Naive B cell (primary cell): ENCODE results near the gene SPECC1L. TPM values are rescaled to one million over a fixed set of nuclear protein-coding genes. Genes with fewer than 3 reads are reported as not detected.
A peak's percentile ranks its signal among the peaks of the same experiment; 100 is the strongest.

Experiments
- ATAC-seq, 2 donors: fragments of 150-1000 bp; cut with Tn5 transposase; 2 replicates each; pipeline ENCODE4 v1.10.0; 2021; ENCODE audit warnings: low read depth in 2 of 2, mild to moderate bottlenecking in 2 of 2, moderate library complexity in 2 of 2
- DNase-seq: peaks from one replicate; pipeline ENCODE4 v3.0.0; 2022
- H3K27ac Mint-ChIP-seq, 6 donors: one replicate each; pipeline ENCODE4 v1.8.0; 2020 to 2022; ENCODE audit warnings: mild to moderate bottlenecking in 6 of 6, mixed read lengths in 6 of 6, moderate library complexity in 5 of 6, inconsistent platforms in 2 of 6
- H3K27me3 Mint-ChIP-seq, 3 donors: one replicate each; pipeline ENCODE4 v1.8.0; 2021 to 2022; ENCODE audit warnings: mixed read lengths in 3 of 3, mild to moderate bottlenecking in 1 of 3
- H3K36me3 Mint-ChIP-seq, 2 donors: one replicate each; pipeline ENCODE4 v1.8.0; 2020 to 2022; ENCODE audit warnings: mixed read lengths in 2 of 2, inconsistent platforms in 1 of 2, mild to moderate bottlenecking in 1 of 2
- H3K4me1 Mint-ChIP-seq, 3 donors: one replicate each; pipeline ENCODE4 v1.8.0; 2020 to 2022; ENCODE audit warnings: mixed read lengths in 3 of 3, inconsistent platforms in 1 of 3, mild to moderate bottlenecking in 1 of 3, moderate library complexity in 1 of 3
- H3K4me3 Mint-ChIP-seq, 8 donors: one replicate each; pipeline ENCODE4 v1.8.0; 2020 to 2022; ENCODE audit warnings: mild to moderate bottlenecking in 8 of 8, mixed read lengths in 8 of 8, moderate library complexity in 8 of 8, inconsistent platforms in 2 of 8
- H3K9me3 Mint-ChIP-seq, 7 donors: one replicate each; pipeline ENCODE4 v1.8.0; 2020 to 2022; ENCODE audit warnings: mixed read lengths in 7 of 7, mild to moderate bottlenecking in 5 of 7, inconsistent platforms in 2 of 7, moderate library complexity in 1 of 7
- polyA plus RNA-seq, 6 donors: library from polyadenylated mRNA; unstranded; fragments of 300-500 nt; fragmentation: Illumina TruSeq; gene quantifications; one replicate each; pipeline ENCODE4 v1.2.3, GENCODE V29; 2021; ENCODE audit warnings: low read depth in 6 of 6

Gene SPECC1L
- polyA plus RNA-seq, 6 donors from 2014 or later = 1.7 to 29.4 (median 9.7) TPM

DNA sequence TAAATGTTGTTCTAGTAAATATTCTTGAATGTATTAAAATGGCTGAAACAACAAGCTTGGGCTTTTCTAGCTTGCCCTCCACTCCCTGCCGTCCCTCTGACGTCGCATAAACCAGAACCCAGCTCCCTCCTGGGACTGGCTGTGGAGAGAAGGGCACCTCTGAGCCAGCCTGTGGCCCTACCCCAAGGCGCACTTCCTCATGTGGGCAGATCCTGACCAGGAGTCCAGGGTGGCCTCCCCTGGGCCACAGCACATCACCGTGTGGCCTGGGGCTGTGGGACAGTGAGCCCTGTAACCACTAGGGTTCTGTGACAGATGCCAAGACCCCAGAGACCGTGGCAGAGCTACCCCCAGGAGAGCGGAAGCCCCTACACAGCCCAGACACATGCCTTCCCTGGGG lies 146.6 kb downstream of the SPECC1L start:
- Mint-ChIP-seq H3K4me3 (no peak overlapping the region), H3K36me3 (no peaks in the 10 kb centered on the region), H3K9me3 (no peaks in the 10 kb centered on the region), H3K4me1 (peaks cover 4 to 7% (median 7%) of the 10 kb centered on the region in 3 donors), H3K27me3 (peaks cover 0 to under 1% (median 0%) of the 10 kb centered on the region in 3 donors), H3K27ac (peak overlapping the region in 2 of 6 donors; percentile 15 to 65)
- ATAC-seq (no peak), DNase-seq (no peak)

DNA sequence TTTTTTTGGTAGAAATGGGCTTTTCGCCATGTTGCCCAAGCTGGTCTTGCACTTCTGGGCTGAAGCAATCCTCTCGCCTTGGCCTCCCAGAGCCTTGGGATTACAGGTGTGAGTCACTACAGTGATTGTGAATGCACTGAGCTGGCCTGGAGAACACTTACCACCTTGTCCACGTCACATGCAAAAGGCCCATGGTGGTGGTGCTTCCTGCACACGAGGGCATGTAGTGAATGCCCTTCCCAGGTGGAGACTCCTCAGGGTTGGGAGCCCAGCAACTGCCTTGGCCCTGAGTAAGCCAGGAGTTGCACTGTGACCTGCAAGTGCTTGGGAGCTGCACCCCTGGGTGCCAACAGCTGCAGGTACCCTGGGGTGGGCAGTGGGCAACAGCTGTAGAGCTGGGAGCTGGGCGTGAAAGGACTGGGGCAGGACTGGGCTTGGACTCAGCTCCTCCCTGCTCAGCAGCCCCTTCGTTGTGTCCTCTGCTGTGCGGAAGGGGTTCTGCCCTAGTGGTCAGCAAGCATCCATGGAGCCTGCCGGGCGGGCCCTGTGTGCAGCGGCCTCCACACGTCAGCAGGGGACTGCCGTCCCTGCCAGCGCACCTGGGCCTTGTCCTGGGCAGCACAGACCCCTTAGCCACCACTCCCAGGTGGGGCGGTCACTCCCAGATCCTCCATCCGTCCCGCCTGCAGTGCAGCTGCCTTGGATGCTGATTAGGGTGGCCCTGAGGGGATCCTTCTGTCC lies 147.4 kb downstream of the SPECC1L start:
- Mint-ChIP-seq H3K27ac (peak overlapping the region in 1 of 6 donors; percentile 15), H3K4me1 (peaks cover 6 to 12% (median 7%) of the 10 kb centered on the region in 3 donors), H3K9me3 (no peaks in the 10 kb centered on the region), H3K4me3 (no peak overlapping the region), H3K36me3 (no peaks in the 10 kb centered on the region), H3K27me3 (peaks cover 0 to 4% (median 0%) of the 10 kb centered on the region in 3 donors)
- DNase-seq (no peak), ATAC-seq (no peak)

DNA sequence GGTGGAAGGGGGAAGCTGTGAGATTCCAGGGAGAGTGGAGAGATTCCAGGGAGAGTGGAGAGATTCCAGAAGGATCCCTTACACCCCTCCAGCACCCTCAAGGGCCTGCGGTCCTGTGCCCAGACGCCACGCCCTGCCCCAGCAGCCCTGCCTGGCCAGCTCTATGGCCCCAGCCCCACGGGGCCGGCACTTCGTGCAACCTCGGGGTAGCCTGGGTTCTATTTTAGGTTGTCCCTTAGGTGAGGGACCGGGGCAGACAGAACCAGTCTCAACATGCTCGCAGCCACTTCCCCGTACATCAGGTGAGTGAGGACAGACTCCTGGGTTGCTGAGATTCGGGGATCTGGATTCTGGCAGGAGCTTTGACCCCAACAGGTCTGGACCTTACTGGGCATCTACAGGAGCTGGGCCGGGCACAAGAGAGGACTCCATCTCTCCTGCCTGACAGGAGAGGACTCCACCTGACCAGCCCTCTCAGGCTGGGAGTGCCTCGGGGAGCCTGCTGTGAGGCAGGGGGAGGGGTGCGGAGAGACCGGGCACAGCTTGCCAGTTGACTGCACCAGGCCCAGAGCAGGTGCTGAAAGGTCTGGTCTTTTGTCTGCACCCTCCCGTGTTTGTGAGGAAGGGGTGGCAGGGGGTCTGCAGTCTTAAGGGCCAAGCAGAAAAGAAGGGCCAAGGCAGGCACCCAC lies 148.3 kb downstream of the SPECC1L start:
- Mint-ChIP-seq H3K4me3 (no peak overlapping the region), H3K27me3 (peaks cover 0 to 4% (median 0%) of the 10 kb centered on the region in 3 donors), H3K27ac (peak overlapping the region in 1 of 6 donors; percentile 87), H3K9me3 (no peaks in the 10 kb centered on the region), H3K36me3 (no peaks in the 10 kb centered on the region), H3K4me1 (peaks cover 6 to 12% (median 7%) of the 10 kb centered on the region in 3 donors)
- DNase-seq (no peak), ATAC-seq (no peak)

DNA sequence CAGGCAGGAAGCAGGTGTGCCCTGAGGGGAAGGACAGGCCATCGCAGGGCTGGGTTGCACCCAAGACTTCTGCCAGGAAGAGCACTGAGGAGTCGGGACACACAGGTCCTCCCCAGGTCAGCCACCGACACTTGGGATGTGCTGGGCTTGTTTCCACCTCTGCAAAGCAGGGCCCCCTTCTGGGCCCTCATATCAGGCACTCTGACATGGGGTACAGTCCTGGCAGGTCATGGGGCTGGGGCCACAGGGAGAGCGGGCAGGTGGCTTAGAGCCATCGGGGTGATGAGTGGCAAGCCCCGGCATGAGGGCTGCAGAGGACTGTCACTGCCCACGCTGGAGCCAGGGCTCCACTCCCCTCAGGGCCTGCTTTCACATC lies 148.8 kb downstream of the SPECC1L start:
- peaks cover 0 to 4% (median 0%) of the 10 kb centered on the region in 3 donors for H3K27me3 Mint-ChIP-seq
- no peaks in the 10 kb centered on the region for H3K36me3 Mint-ChIP-seq
- H3K4me1 Mint-ChIP-seq = peaks cover 6 to 12% (median 7%) of the 10 kb centered on the region in 3 donors
- ATAC-seq (no peak), DNase-seq (no peak)
- H3K4me3 Mint-ChIP-seq = no peak overlapping the region
- peak overlapping the region in 2 of 6 donors; percentile 62 to 87 for H3K27ac Mint-ChIP-seq
- no peaks in the 10 kb centered on the region for H3K9me3 Mint-ChIP-seq

DNA sequence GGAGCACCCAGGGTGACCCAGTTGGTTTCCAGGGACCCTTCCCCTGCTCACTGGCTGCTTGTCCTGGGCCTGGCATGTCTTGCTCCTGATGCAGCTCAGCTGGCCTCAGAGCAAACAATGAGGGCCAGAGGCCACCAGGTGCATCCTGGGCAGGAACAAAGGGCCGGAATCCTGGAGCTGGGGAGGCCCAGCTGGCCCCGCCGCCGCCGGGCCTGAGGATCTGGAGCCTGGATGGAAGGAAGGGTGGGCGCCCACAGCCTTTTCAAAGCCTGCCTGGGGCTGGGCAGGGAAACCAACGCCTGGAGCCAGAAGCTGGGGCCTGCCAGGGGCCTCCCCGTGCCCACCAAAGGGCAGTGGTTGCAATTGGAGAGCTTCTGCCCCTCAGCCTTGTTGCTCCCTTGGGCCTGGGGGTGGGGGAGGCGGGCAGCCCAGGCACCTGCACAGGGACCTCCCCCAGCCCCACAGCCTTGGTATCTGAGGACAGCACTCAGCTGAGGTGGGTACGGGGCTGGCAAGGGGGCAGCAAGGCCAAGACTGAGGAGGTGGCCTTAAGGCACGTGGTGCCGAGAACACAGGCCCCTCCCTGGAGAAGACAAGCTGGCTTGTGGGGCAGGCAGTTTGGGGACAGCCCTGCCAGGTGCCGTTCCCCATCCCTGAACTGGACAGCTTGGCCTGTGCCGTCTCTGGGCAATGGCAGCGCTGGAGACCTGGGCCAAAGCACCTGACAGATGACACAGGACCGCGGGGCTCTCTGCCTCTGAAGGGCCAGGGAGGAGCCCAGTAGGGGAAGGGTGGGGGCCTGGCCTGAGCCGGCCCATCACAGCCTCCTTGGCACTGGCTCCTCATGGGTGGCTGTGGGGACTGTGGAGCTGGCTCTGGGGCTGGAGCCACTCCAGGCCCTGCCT lies 149.7 kb downstream of the SPECC1L start:
- ATAC-seq (no peak), DNase-seq (no peak)
- Mint-ChIP-seq H3K27me3 (peaks cover 0 to 4% (median 0%) of the 10 kb centered on the region in 3 donors), H3K9me3 (no peaks in the 10 kb centered on the region), H3K4me3 (no peak overlapping the region), H3K36me3 (no peaks in the 10 kb centered on the region), H3K27ac (peak overlapping the region in 1 of 6 donors; percentile 87), H3K4me1 (peaks cover 9 to 15% (median 11%) of the 10 kb centered on the region in 3 donors)

DNA sequence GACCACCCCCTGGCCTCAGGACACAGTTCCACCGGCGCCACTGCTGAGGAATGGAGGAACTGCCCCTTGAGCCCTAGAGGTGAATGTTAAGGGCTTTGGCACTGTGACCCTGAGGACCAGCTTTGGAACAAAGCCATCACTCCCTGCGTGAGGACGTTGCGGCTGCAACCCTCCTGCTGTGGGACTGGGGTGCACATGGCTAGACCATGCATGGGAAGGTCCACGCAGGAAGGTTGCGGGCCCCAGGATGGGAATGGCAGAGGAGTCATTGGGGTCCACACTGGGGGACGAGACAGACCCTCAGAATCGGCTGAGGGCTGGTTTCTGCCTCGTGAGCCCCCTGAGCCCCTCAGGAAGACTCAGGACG lies 150.3 kb downstream of the SPECC1L start:
- DNase-seq (no peak), ATAC-seq (no peak)
- peaks cover 16 to 21% (median 18%) of the 10 kb centered on the region in 3 donors for H3K4me1 Mint-ChIP-seq
- H3K27ac Mint-ChIP-seq = peak overlapping the region in 1 of 6 donors; percentile 76
- H3K4me3 Mint-ChIP-seq = peak overlapping the region in 3 of 8 donors; percentile 15 to 83 (median 78)
- peaks cover 0 to 4% (median 0%) of the 10 kb centered on the region in 3 donors for H3K27me3 Mint-ChIP-seq
- no peaks in the 10 kb centered on the region for H3K36me3 Mint-ChIP-seq
- H3K9me3 Mint-ChIP-seq = no peaks in the 10 kb centered on the region

DNA sequence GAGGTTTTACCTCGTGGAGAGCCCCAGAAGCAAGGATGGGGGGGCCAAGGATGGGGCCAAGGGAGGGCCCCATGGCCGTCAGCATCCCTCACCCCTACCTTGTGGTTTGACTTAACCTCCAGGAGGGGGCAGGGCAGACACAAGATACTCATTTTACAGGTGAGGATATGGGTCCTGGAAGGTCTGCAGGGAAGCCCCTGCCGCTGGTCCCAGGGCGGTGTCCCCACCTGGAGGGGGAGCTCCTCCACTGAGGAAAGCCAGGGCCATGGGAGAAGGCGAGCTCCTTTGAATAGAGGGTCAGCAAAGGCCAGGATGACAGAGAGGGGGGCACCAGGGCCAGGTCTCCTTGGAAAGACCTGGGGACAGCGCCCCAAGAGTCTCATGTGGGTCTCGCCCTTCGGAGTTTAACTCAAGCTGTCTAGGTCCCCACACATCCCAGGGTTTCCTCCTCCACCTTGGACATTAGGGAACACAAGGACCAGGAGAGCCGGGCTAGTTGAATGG lies 150.8 kb downstream of the SPECC1L start:
- Mint-ChIP-seq H3K4me3 (peak overlapping the region in 6 of 8 donors; percentile 49 to 90 (median 80)), H3K27ac (peak overlapping the region in 3 of 6 donors; percentile 75 to 89 (median 76)), H3K4me1 (peaks cover 21 to 26% (median 23%) of the 10 kb centered on the region in 3 donors)

DNA sequence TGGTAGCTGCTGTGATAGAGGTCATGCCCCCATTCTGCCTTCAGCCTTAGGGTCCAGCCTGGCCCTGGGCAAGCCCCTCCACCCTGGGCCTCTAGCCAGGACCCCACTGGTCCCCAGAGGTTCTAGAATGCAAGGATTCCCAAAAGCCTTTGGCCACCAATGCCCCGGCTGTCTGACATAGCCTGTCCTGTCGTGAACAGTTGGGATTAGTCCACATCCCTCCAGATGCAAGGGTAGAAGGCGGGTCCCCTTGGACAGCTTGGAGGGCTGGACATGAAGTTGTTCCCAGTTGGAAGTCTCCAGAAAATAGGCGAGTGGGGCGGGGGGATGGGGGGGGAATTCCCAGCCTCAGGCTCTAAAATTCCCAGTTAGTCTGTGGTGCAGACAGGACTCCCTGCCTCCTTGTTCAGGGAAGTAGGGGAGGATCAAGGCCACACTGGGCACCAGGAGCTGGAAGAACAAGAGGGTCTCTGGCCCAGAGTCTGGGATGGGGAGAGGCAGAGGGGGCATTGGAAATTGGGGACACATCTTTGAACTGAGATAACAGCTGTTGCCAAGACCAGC lies 151.6 kb downstream of the SPECC1L start:
- DNase-seq (no peak), ATAC-seq (no peak)
- Mint-ChIP-seq H3K4me1 (peaks cover 28 to 33% (median 30%) of the 10 kb centered on the region in 3 donors), H3K27ac (peak overlapping the region in 5 of 6 donors; percentile 58 to 95 (median 87)), H3K9me3 (no peaks in the 10 kb centered on the region), H3K27me3 (peaks cover 0 to 4% (median 0%) of the 10 kb centered on the region in 3 donors), H3K36me3 (no peaks in the 10 kb centered on the region), H3K4me3 (peak overlapping the region; percentile 59 to 88 (median 76))

More for the DNA sequence above, 150.8 kb downstream of the SPECC1L start:
- no peaks in the 10 kb centered on the region for H3K36me3 Mint-ChIP-seq
- peaks cover 0 to 4% (median 0%) of the 10 kb centered on the region in 3 donors for H3K27me3 Mint-ChIP-seq
- peak; percentile 61 to 66 for ATAC-seq
- no peaks in the 10 kb centered on the region for H3K9me3 Mint-ChIP-seq
- DNase-seq = peak; percentile 54

DNA sequence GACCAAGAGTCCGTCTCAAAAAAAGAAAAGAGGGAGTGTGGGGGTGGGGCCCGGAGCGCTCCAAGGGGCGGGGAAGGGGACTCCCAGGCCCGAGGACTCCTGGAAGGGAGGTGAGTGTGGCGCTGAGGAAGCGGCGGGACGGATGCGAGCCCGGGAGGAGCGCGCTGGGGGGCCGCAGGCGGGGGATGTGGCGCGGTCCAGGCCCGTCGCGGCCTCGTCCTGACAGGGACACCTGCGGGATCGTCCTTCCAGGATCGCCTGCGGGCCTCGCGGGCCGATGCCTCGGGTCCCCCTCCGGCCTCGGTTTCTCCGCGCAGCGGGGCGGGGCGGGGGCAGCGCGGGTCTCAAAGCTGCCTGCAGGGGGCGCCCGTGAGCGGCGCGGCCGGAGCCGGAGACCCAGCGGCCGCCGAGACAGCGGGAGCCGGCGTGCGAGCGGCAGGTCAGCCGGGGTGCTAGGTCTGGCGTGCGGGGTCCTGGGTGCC lies 152.9 kb downstream of the SPECC1L start:
- DNase-seq (peak; percentile 63), ATAC-seq (peak; percentile 7 to 15)
- peaks cover 42 to 46% (median 42%) of the 10 kb centered on the region in 3 donors for H3K4me1 Mint-ChIP-seq
- no peaks in the 10 kb centered on the region for H3K36me3 Mint-ChIP-seq
- peak overlapping the region; percentile 47 to 88 (median 80) for H3K4me3 Mint-ChIP-seq
- no peaks in the 10 kb centered on the region for H3K9me3 Mint-ChIP-seq
- H3K27ac Mint-ChIP-seq = peak overlapping the region in 5 of 6 donors; percentile 39 to 91 (median 87)
- H3K27me3 Mint-ChIP-seq = peaks cover 0 to 4% (median 0%) of the 10 kb centered on the region in 3 donors

DNA sequence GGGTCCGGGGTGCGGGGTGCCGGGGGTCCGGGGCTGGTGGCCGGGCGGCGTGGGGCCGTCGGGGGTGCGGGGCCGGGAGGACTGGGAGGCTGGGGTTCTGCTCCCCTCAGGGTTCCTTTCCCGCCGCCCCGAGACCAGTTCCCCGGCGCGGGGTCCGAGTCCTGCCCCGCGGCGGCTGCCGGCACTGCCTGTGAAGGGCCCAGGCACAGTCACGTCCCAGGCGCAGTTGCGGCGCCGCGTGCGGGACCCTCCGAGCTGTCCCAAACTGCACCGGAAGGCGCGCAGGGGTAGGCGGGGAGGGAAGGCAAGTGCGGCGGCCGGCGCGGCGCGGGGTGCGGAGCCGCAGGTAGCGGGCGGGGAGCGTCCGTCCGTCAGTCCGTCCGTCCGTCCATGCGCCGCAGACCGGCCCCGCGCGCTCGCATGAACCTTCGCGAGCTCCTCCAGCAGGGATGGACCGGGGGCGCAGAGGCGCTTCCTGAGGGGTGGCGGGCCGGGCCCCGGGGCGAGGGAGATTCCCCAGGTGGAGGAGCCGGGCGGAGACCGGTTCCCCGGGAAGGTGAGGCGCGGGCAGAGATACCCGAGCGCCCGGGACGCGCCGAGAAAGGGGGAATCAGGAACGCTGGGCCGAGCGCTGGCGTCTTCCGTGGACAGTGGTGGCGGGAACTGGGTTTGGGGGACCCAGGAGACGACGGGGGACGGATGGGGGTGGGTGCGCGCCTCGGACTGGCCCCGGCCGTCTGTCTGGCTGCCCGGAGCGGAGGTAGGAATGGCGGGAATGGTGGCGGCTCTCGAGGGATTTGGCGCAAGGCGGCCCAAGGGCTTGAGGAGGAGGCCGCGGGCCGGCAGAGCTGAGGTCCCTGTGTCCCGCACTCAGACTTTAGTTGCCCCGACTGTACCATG lies 153.6 kb downstream of the SPECC1L start:
- ATAC-seq (peak in 1 of 2 donors; percentile 0), DNase-seq (peak; percentile 44)
- peak overlapping the region; percentile 62 to 92 (median 78) for H3K4me3 Mint-ChIP-seq
- peaks cover 0 to 4% (median 0%) of the 10 kb centered on the region in 3 donors for H3K27me3 Mint-ChIP-seq
- H3K27ac Mint-ChIP-seq = peak overlapping the region in 5 of 6 donors; percentile 72 to 99 (median 88)
- H3K36me3 Mint-ChIP-seq = no peaks in the 10 kb centered on the region
- H3K4me1 Mint-ChIP-seq = peaks cover 49 to 53% (median 49%) of the 10 kb centered on the region in 3 donors
- no peaks in the 10 kb centered on the region for H3K9me3 Mint-ChIP-seq

DNA sequence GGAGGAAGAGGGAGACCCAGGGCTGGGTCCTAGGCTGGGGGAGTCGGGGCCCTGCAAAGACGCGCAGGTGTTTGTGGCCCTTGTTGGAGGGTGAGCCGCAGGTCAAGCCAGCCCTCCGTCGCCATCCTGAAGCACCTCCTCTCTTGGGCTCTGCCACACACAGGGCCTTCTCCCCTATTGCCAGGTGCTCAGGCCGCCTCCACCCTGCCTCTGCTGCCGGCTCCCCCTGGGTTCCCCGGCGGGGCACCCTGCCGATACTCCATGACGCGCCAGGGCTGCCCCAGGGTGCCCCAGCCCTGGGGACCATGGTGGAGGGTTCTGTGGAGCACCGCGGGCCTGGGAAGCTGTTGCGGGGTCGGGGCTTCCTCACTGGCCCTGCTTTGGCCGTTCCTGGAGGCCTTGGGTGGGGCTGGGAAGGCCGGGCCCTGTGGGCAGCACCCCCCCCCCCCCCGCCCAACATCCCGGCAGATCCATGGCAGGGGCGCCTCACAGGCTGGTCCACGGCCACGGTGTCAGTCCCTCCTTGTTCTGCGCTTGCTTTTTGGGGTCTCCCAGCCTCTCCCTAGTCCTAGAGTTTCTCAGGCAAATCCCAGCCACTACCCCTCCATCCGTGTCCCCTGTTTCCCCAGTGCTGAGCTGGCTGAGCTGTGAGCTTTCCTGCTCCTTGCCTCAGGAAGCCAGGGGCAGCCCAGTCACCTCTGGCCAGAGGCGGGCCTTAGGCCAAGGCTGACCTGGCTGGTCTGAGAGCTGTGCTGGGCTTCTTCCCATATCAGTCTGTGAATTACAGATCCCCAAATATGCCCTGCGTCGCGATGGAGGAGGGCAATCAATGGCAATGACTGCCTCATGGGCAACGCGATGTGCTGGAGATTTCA lies 154.5 kb downstream of the SPECC1L start:
- Mint-ChIP-seq H3K27ac (peak overlapping the region; percentile 98 to 100 (median 99)), H3K27me3 (peaks cover 0 to 4% (median 0%) of the 10 kb centered on the region in 3 donors), H3K4me3 (peak overlapping the region; percentile 85 to 96 (median 92)), H3K36me3 (no peaks in the 10 kb centered on the region), H3K9me3 (no peaks in the 10 kb centered on the region), H3K4me1 (peaks cover 57 to 59% (median 57%) of the 10 kb centered on the region in 3 donors)
- ATAC-seq (no peak), DNase-seq (no peak)
